Activated T-cell treated with anti-CD3 and anti-CD28 coated beads, Interleukin-2, amount 50 U/mL, for 1 hour (primary cell): ENCODE results near the gene SQSTM1.

ENCODE experiments used
- DNase-seq: peaks from one replicate; pipeline ENCODE4 v3.0.0-alpha.2; 2020

The SQSTM1 gene

GRCh38 chr5:179806250-179807048 lies 14.3 kb upstream of the SQSTM1 start, which contains the start of gene MGAT4B:
MGAT4B (minus strand) TSS chr5:179806866; CDS start chr5:179806583, 283 bp downstream.
- DNase-seq, result peak; percentile 71

- no peak for DNase-seq
Observed at GRCh38 chr5:179812135-179812825, 8.4 kb upstream of the SQSTM1 start.

- no peak for DNase-seq
Observed at GRCh38 chr5:179812997-179813607, 7.6 kb upstream of the SQSTM1 start.

- DNase-seq, result no peak
Observed at GRCh38 chr5:179814090-179814489, 6.6 kb upstream of the SQSTM1 start.

GRCh38 chr5:179815491-179816249 lies 5.0 kb upstream of the SQSTM1 start:
- no peak for DNase-seq

- DNase-seq, result no peak
Observed at GRCh38 chr5:179816401-179816795, 4.3 kb upstream of the SQSTM1 start.

- DNase-seq, result no peak
Observed at GRCh38 chr5:179816796-179817469, 3.8 kb upstream of the SQSTM1 start.

- DNase-seq, result no peak
Observed at GRCh38 chr5:179817470-179817840, 3.2 kb upstream of the SQSTM1 start.

GRCh38 chr5:179817890-179818745 lies 2.6 kb upstream of the SQSTM1 start:
- DNase-seq, result no peak

- peak; percentile 81 for DNase-seq
Observed at GRCh38 chr5:179818746-179819295, 1.9 kb upstream of the SQSTM1 start.

- peak; percentile 53 for DNase-seq
Observed at GRCh38 chr5:179819296-179820126, 1.2 kb upstream of the SQSTM1 start.

- peak; percentile 49 for DNase-seq
Observed at GRCh38 chr5:179820127-179820482, 600 bp upstream of the SQSTM1 start.

GRCh38 chr5:179821298-179822058 lies 773 bp downstream of the SQSTM1 start:
- DNase-seq, result peak; percentile 87

GRCh38 chr5:179822059-179822432 lies 1.3 kb downstream of the SQSTM1 start:
- no peak for DNase-seq

- DNase-seq, result no peak
Observed at GRCh38 chr5:179822444-179822990, 1.8 kb downstream of the SQSTM1 start.

- no peak for DNase-seq
Observed at GRCh38 chr5:179823937-179824744, 3.4 kb downstream of the SQSTM1 start.

GRCh38 chr5:179824745-179825112 lies 4.0 kb downstream of the SQSTM1 start:
- no peak for DNase-seq

- DNase-seq, result no peak
Observed at GRCh38 chr5:179825655-179826182, 5.0 kb downstream of the SQSTM1 start.
